Stimulated activated CD8-positive, alpha-beta memory T cell treated with anti-CD3 and anti-CD28 coated beads, Interleukin-15, amount 100 ng/mL, for 48 hours (primary cell): ENCODE data around the gene BOLA2B.

ENCODE experiments used
- DNase-seq, 2 donors: peaks; one replicate each; pipeline ENCODE4 v3.0.0-alpha.2; 2020; ENCODE audit warnings: low read depth in 2 of 2

The BOLA2B gene

GRCh38 chr16:30143347-30143702, 50.1 kb downstream of the BOLA2B start:
- no peak for DNase-seq
